ENCODE data around the gene CLIP3.

- TF ChIP-seq CTCF (conservative IDR thresholded peaks at IDR 0.05) = no peak
- no peak for TF ChIP-seq EZH2 (IDR thresholded peaks at IDR 0.05; ENCODE audit: low read depth)
Observed at GRCh38 chr19:36047835-36048234, 15.2 kb upstream of the CLIP3 start.
